Activated T-helper 2 cell treated with anti-CD3 and anti-CD28 coated beads, Interferon-gamma antibody, Interleukin-2, Interleukin-4, amounts not matched to agents 10 μg/mL and 5 μg/mL and 100 μg/mL, durations not matched to agents 14 hours and 24 hours and 36 hours (primary cell): ENCODE results near the gene TBX4. TPM values are rescaled to one million over a fixed set of nuclear protein-coding genes. Genes with fewer than 3 reads are reported as not detected.

ENCODE experiments used
- DNase-seq: peaks from one replicate; pipeline ENCODE4 v3.0.0; 2021; ENCODE audit warnings: low spot score
- H3K27ac Mint-ChIP-seq: one replicate; pipeline ENCODE4 v1.8.0; 2021; ENCODE audit warnings: mixed read lengths
- H3K27me3 Mint-ChIP-seq: one replicate; pipeline ENCODE4 v1.8.0; 2021; ENCODE audit warnings: low read depth, mixed read lengths
- H3K36me3 Mint-ChIP-seq: one replicate; pipeline ENCODE4 v1.8.0; 2021; ENCODE audit warnings: low read depth, mixed read lengths
- H3K4me1 Mint-ChIP-seq: one replicate; pipeline ENCODE4 v1.8.0; 2021; ENCODE audit warnings: low read depth, mixed read lengths
- H3K4me3 Mint-ChIP-seq: one replicate; pipeline ENCODE4 v1.8.0; 2021; ENCODE audit warnings: low read depth, mild to moderate bottlenecking, moderate library complexity, mixed read lengths
- H3K9me3 Mint-ChIP-seq: one replicate; pipeline ENCODE4 v1.8.0; 2021; ENCODE audit warnings: mixed read lengths
- intact Hi-C: fragments of 100-400 bp; cut with micrococcal nuclease; formaldehyde crosslinking; loops from one replicate; pipeline ENCODE4 v1.15.1; 2023
- total RNA-seq: library from RNA; stranded (reverse); gene quantifications from 2 replicates; pipeline ENCODE4 v1.2.3, GENCODE V29; 2022

TBX4 gene
- total RNA-seq, 1 donor from 2014 or later: not detected

DNA sequence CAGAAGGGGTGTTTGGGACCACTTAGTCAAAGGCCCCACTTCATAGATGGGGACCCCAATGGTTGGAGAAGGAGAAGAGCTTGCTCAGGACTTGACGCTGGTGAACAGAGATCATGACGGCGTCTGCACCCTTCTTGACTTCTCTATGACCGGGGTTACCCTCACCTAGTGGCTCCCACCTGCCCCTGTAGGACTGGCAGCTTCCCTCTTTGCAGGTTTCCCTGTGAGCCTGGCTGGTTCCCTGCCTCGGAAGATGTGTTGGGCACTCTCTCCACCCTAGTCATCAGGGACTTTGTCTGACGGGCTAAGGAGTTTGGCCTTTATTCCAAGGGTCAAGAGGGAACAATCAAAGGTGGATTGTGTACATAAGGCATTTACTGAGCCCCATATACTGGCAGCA lies 22.7 kb downstream of the TBX4 start:
- Mint-ChIP-seq H3K27ac (no peak overlapping the region), H3K27me3 (peaks cover 13% of the 10 kb centered on the region), H3K9me3 (no peaks in the 10 kb centered on the region), H3K4me1 (peaks cover 3% of the 10 kb centered on the region), H3K4me3 (no peak overlapping the region), H3K36me3 (no peaks in the 10 kb centered on the region)
- DNase-seq: no peak
- intact Hi-C loops: no loop called here

DNA sequence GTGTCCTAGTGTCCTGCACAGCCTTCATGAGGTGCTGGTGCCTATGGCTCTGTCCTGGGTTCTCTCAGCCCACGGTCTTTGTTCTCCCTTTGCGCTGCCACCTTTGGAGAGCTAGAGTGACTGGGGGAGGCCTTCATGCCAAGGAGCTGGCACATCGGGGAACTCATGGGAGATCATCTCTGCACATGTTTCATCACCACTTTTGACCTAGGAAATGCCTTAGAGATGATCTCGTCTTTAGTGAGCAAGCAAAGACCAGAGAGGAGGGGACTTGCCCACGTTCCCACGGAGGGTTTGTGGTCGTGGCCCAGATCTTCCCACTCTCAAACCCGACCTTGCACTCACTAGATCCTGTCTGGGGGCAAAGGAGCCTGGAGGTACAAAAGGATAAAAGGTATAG lies 23.5 kb downstream of the TBX4 start:
- Mint-ChIP-seq H3K36me3 (no peaks in the 10 kb centered on the region), H3K4me3 (no peak overlapping the region), H3K4me1 (peaks cover 3% of the 10 kb centered on the region), H3K27me3 (peaks cover 10% of the 10 kb centered on the region), H3K9me3 (no peaks in the 10 kb centered on the region), H3K27ac (no peak overlapping the region)
- DNase-seq: no peak
- intact Hi-C loops: no loop called here

DNA sequence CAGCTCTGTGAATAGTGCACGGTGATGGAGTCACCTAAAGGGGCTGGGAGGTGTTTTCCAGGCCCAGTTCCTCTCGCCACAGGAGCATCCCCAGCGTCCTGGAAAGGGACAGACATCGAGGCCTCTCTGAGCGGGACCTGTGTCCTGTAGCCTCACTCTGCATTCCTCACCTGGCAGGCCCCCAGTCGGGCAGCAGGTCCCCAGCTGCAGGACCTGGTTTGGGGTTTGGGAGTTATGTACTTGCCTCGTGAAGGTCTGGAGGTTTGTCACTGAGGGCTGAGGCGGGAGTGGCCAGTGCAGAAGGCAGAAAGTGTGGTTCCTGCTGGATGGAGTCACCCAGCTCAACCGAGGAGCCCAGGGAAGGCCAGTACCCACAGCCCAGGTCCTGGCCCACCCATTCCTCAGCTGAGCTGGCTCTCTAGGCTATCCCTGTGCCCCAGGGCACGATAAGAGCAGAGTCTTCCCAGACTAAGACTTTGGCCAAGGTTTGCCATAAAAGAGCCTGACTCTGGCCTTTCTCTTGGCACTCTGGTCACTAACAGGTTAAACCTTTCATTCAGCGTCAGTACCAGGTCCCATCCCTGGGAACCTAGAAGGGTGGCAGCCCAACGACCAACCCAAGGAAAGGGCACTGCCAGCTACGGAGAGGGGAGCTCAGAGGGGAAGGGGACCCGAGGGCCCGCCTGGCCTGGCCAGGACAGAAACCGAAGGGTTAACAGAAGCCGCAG lies 24.4 kb downstream of the TBX4 start:
- Mint-ChIP-seq H3K27me3 (peaks cover 13% of the 10 kb centered on the region), H3K9me3 (no peaks in the 10 kb centered on the region), H3K27ac (no peak overlapping the region)

DNA sequence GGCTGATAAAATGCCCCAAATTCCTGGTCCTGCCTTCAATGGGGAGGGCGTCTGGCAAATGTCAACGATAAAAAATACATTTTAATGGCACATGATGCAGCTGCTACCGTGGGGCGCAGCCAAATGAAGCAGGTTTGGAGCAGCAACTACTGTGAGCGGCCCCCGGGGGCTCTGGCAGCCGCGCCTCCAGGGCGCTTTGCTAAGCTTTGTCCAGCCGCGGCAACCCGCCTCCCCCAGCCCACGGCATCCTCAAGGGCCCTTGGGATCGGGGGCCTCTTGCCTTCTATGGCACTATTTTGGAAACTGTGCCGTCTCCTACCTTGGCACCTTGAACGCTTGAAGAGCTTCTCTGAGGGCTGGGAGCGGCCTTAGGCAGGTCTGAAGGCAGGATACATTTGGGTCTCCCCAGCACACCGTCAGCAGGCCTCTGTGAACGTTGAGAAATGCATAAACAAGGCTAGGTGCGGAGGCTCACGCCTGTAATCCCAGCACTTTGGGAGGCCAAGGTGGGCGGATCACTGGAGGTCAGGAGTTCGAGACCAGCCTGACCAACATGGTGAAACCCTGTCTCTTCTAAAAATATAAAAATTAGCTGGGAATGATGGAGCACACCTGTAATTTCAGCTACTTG lies 25.1 kb downstream of the TBX4 start:
- H3K36me3 Mint-ChIP-seq: no peaks in the 10 kb centered on the region
- DNase-seq: no peak
- intact Hi-C loops: no loop called here

More for the DNA sequence above, 24.4 kb downstream of the TBX4 start:
- Mint-ChIP-seq H3K4me1 (peaks cover 3% of the 10 kb centered on the region), H3K36me3 (no peaks in the 10 kb centered on the region), H3K4me3 (no peak overlapping the region)
- no peak for DNase-seq
- intact Hi-C loops: no loop called here

DNA sequence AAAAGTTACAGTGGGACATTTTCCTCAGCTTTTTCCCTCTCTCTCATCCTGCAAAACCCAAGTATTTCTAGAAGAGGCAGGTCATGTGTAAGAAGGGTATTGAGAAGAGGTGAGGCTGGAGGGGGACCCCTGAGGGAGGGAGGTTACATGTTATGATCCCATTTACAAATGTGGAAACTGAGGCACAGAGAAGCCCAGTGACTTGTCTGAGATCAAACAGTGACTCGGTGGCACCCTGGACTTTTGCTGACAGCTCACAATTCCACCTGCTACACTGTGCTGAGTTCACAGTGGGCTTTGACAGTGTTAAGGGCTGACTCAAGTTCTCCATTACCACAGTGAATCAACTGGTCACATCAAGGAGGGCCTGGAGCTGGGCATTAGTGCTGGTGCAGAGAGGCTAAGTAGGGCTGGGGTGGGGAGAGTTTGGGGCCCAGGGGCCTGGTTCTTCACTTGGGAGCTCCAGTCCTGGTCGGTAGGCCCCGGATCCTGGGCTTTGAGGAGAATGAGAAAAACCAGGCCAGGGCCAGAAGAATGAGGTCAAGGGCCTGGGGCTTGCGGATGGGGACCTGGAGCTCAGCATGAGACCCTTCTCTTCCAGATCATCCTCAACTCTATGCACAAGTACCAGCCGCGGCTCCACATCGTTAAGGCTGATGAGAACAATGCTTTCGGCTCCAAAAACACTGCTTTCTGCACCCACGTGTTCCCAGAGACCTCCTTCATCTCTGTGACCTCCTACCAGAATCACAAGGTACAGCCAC lies 26.0 kb downstream of the TBX4 start:
- no peaks in the 10 kb centered on the region for H3K36me3 Mint-ChIP-seq
- H3K27ac Mint-ChIP-seq: no peak overlapping the region
- DNase-seq: no peak
- peaks cover 3% of the 10 kb centered on the region for H3K4me1 Mint-ChIP-seq
- no peak overlapping the region for H3K4me3 Mint-ChIP-seq
- intact Hi-C loops: no loop called here
- H3K9me3 Mint-ChIP-seq: no peaks in the 10 kb centered on the region
- H3K27me3 Mint-ChIP-seq: peaks cover 6% of the 10 kb centered on the region

More for the DNA sequence above, 25.1 kb downstream of the TBX4 start:
- Mint-ChIP-seq H3K9me3 (no peaks in the 10 kb centered on the region), H3K4me3 (no peak overlapping the region), H3K4me1 (peaks cover 3% of the 10 kb centered on the region), H3K27me3 (peaks cover 10% of the 10 kb centered on the region), H3K27ac (no peak overlapping the region)

DNA sequence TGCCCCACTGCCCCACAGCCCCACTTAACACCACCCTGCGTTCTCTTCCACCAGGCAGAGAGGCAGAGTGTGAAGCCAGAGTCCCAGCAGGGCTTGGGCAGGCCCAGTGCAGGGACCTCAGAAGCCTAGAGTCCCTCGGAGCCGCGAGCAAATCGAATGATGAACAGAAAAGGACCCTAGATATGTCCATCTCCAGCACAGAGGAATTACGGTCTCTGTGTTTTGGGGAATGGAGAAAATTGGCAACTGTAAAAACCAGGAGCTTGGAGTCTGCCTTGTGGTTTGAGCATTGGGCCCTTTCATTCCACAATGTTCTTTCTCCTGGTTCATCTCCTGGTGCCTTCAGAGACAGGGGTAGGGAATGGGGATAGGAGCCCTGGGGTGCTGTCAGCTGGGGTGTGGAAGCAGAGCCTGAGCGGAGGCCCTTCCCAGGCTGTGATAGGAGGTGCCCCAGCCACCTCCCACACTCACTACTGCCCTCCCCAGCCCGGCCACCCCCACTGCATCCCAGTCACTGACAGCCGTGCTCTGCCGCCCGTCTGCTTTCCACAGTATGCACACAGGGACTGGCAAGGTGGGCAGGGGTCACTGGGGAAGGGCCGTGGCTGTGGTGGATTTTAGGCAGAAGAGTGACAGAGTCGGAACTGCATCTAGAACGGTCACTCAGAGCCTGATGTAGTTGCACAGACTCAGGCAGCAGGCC lies 26.7 kb downstream of the TBX4 start:
- DNase-seq: no peak
- H3K9me3 Mint-ChIP-seq: no peaks in the 10 kb centered on the region
- H3K36me3 Mint-ChIP-seq: no peaks in the 10 kb centered on the region
- peaks cover 6% of the 10 kb centered on the region for H3K27me3 Mint-ChIP-seq
- H3K27ac Mint-ChIP-seq: no peak overlapping the region
- H3K4me3 Mint-ChIP-seq: no peak overlapping the region
- H3K4me1 Mint-ChIP-seq: peaks cover 3% of the 10 kb centered on the region
- intact Hi-C loops: no loop called here

DNA sequence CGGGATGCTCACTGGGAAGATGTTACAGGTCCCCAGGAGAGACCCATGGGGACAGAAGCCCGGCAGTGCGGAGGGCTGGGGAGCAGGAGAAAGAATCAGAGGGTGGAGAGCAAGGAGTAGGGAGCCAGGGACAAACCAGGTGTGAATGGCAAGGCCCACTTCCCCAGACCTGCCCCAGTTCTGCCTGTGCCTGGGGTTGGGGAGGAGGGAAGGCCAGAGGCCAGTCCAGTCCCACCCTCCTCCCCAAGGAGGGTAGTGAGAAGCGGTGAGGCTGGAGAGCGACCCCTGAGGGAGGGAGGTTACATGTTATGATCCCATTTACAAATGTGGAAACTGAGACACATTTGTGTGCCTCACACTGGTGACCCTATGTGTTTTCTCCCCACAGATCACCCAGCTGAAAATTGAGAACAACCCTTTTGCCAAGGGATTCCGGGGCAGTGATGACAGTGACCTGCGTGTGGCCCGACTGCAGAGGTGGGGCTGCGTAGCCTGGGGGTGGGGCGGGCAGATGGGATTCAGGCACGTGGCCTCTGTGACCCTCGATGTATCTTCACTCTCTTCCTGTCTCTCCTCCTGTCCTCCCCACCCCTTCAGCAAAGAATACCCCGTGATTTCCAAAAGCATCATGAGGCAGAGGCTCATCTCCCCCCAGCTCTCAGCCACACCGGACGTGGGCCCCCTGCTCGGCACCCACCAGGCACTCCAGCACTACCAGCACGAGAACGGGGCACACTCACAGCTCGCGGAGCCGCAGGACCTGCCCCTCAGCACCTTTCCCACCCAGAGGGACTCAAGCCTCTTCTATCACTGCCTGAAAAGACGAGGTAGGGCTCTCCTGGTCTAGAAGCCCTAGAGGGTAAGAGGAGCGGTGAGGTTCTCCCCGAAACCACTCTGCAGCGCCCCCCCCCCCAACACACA lies 27.5 kb downstream of the TBX4 start:
- no peak for DNase-seq
- no peaks in the 10 kb centered on the region for H3K9me3 Mint-ChIP-seq
- intact Hi-C loops: no loop called here
- H3K4me1 Mint-ChIP-seq: peaks cover 3% of the 10 kb centered on the region
- no peaks in the 10 kb centered on the region for H3K36me3 Mint-ChIP-seq
- H3K27ac Mint-ChIP-seq: no peak overlapping the region
- no peak overlapping the region for H3K4me3 Mint-ChIP-seq
- peaks cover 6% of the 10 kb centered on the region for H3K27me3 Mint-ChIP-seq

DNA sequence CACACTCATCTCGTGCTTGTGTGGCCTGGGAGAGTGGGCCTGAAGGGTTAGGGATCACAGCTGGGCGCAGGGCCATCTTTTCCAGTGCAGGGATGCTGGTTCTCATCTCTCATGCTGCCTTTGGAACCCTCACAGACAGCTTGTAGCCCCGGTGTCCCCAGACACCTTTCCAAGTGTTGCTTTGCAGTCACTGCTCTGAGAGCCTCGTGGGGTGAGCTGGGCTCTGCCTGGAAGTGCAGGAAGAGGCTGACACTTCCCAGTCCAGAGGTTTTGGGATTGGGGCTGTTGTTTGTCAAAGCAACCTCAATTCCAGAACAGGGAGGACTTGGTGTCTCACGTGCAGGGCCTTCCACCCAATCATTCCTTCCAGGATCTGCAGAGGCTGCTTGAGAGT lies 28.2 kb downstream of the TBX4 start:
- no peaks in the 10 kb centered on the region for H3K9me3 Mint-ChIP-seq
- DNase-seq: no peak
- no peak overlapping the region for H3K27ac Mint-ChIP-seq
- H3K4me3 Mint-ChIP-seq: no peak overlapping the region
- intact Hi-C loops: no loop called here
- H3K4me1 Mint-ChIP-seq: peaks cover 3% of the 10 kb centered on the region
- no peaks in the 10 kb centered on the region for H3K36me3 Mint-ChIP-seq
- H3K27me3 Mint-ChIP-seq: peaks cover 6% of the 10 kb centered on the region

DNA sequence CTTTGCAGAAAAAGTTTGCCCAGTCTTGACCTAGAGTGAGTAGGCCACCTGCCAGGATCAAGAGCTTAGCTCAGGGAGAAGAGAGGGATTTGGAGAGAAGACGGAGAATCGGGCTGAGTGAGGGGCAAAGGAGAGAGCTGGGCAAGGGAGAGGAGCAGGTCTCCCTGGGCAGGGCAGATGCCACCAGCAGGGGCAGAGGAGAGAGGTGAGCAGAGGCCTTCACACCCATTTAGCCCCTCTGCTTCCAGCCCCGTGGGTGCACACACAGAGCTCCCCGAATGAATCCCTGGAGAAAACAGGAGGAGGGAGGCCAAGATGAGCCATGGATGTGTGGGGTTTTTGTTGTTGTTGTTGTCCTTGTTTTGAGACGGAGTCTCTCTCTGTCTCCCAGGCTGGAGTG lies 29.2 kb downstream of the TBX4 start:
- no peaks in the 10 kb centered on the region for H3K4me1 Mint-ChIP-seq
- peaks cover 3% of the 10 kb centered on the region for H3K27me3 Mint-ChIP-seq
- no peaks in the 10 kb centered on the region for H3K9me3 Mint-ChIP-seq
- no peak overlapping the region for H3K27ac Mint-ChIP-seq
- no peak for DNase-seq
- intact Hi-C loops: no loop called here
- no peak overlapping the region for H3K4me3 Mint-ChIP-seq
- no peaks in the 10 kb centered on the region for H3K36me3 Mint-ChIP-seq

DNA sequence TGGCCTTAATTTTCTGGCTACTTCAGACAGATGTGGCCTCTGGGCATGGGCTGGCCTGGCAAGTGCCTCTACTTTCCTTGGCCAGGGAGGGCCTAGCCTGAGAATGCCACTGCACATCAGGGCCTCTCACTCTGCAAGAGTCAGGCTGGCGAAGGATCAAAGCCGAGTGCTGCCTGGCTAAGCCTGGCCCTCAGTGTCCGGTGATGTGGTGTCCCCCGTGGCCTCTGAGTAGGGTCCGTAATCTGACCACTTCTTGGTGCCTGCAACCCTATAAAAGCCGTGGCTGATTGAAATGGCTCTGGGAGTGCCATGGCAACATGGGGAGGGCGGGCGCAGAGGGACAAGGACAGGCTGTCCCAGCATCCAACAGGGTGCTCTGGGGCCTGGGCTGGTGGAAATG lies 30.2 kb downstream of the TBX4 start:
- Mint-ChIP-seq H3K4me1 (no peaks in the 10 kb centered on the region), H3K4me3 (no peak overlapping the region), H3K27ac (no peak overlapping the region), H3K36me3 (no peaks in the 10 kb centered on the region), H3K27me3 (peaks cover 3% of the 10 kb centered on the region), H3K9me3 (no peaks in the 10 kb centered on the region)
- intact Hi-C loops: no loop called here
- no peak for DNase-seq

DNA sequence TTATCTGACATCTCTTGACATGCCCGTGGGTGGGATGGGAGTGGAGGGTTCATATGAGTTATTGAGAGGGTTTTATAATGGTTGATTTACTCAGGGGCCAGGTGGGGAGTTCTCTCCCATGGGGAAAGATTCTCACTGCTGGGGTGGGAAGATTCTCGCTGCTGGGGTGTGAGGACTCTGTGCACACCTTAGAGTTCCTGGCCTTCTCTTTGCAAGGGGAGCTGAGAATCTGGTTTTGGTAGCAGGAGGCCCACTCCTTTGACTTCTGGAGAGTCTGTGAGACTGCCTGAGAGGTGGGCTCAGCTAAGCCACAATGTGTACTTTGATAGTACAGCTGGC lies 31.5 kb downstream of the TBX4 start:
- intact Hi-C loops: no loop called here
- H3K36me3 Mint-ChIP-seq: no peaks in the 10 kb centered on the region
- H3K4me1 Mint-ChIP-seq: no peaks in the 10 kb centered on the region
- no peak overlapping the region for H3K4me3 Mint-ChIP-seq
- H3K27me3 Mint-ChIP-seq: peaks cover 5% of the 10 kb centered on the region
- H3K9me3 Mint-ChIP-seq: no peaks in the 10 kb centered on the region
- DNase-seq: no peak
- H3K27ac Mint-ChIP-seq: no peak overlapping the region

DNA sequence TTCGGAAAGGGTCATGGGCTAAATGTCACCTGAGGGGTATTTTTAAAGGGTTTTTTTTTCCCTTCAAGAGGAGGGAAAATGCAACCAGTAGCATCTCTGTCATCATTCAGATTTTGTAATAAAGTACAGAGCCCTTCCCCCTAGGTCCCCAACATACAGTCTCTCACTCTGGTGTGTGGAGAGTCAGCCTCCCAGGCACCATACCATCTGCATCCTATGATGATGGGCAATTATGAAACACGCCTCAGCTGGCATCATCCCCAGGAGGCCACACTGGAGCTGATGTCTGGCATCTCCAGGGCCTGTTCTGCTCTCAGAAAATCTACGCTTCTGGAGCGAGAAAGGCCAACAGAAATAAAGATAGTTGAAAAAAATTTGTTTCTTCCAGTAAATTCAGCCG lies 32.0 kb downstream of the TBX4 start:
- no peak overlapping the region for H3K4me3 Mint-ChIP-seq
- no peaks in the 10 kb centered on the region for H3K36me3 Mint-ChIP-seq
- intact Hi-C loops: no loop called here
- no peak for DNase-seq
- no peak overlapping the region for H3K27ac Mint-ChIP-seq
- H3K4me1 Mint-ChIP-seq: no peaks in the 10 kb centered on the region
- no peaks in the 10 kb centered on the region for H3K9me3 Mint-ChIP-seq
- H3K27me3 Mint-ChIP-seq: peaks cover 5% of the 10 kb centered on the region
